ENCODE results near the gene DENND4A. TPM values are rescaled to one million over a fixed set of nuclear protein-coding genes. Genes with fewer than 3 reads are reported as not detected.

Gene DENND4A
- total and polyA plus RNA-seq, 4 donors, result 3.3 to 41.3 (median 18.1) TPM

DNA sequence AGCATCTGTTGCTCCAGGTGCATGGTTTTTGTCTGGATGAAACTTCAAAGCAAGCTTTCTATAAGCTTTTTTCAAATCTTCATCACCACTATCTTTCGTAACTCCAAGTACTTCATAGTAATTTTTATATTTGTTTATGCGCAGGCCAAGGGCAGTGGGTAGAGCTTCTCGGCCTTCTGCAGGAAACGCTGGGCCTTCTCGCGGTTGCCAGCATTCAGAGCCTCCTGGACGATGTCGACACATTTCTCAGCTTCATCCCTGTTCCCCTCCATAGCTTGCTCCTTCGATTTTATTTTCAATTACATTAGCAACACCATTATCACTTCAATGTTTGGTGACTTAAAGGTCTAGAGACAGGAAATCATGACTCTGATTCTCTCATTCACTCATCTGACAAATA is 20.2 kb downstream of the DENND4A start:
- Histone ChIP-seq H3K9me3 (ENCODE audit: control insufficient read depth, low read length) (no peaks in the 10 kb centered on the region), H3K36me3 (ENCODE audit: control insufficient read depth in 1 of 2, insufficient read depth in 2 of 2, low read length in 1 of 2) (no peaks in the 10 kb centered on the region), H3K27ac (ENCODE audit: low read depth in 1 of 2, low read length in 2 of 2) (no peak overlapping the region), H3K4me1 (ENCODE audit: control insufficient read depth in 1 of 2, insufficient read depth in 2 of 2, low read length in 2 of 2) (peaks cover 0 to 3% of the 10 kb centered on the region in 2 donors), H3K4me3 (ENCODE audit: low read length in 2 of 2) (no peak overlapping the region), H3K27me3 (ENCODE audit: control insufficient read depth in 1 of 2, insufficient read depth in 2 of 2, low read length in 1 of 2) (no peaks in the 10 kb centered on the region)
- intact Hi-C loops (cut with DNase I), result no loop called here
- WGBS, 2 donors, result 92 to 94% methylated on average over 9 of the region's 9 CpGs
- ATAC-seq (ENCODE audit: low FRiP score) (no peak), DNase-seq (no peak)

GRCh38 chr15:65769482-65769881 is 22.6 kb downstream of the DENND4A start:
- 93 to 96% methylated on average over 3 of the region's 3 CpGs for WGBS, 2 donors
- intact Hi-C loops (cut with DNase I), result no loop called here
- no peaks in the 10 kb centered on the region for H3K9me3 ChIP-seq (ENCODE audit: control insufficient read depth, low read length)
- DNase-seq (no peak), ATAC-seq (ENCODE audit: low FRiP score) (no peak)
- H3K27ac ChIP-seq (ENCODE audit: low read depth in 1 of 2, low read length in 2 of 2), result no peak overlapping the region
- no peaks in the 10 kb centered on the region for H3K27me3 ChIP-seq (ENCODE audit: control insufficient read depth in 1 of 2, insufficient read depth in 2 of 2, low read length in 1 of 2)
- H3K4me1 ChIP-seq (ENCODE audit: control insufficient read depth in 1 of 2, insufficient read depth in 2 of 2, low read length in 2 of 2), result peaks cover 0 to 3% of the 10 kb centered on the region in 2 donors
- H3K4me3 ChIP-seq (ENCODE audit: low read length in 2 of 2), result no peak overlapping the region
- no peaks in the 10 kb centered on the region for H3K36me3 ChIP-seq (ENCODE audit: control insufficient read depth in 1 of 2, insufficient read depth in 2 of 2, low read length in 1 of 2)

DNA sequence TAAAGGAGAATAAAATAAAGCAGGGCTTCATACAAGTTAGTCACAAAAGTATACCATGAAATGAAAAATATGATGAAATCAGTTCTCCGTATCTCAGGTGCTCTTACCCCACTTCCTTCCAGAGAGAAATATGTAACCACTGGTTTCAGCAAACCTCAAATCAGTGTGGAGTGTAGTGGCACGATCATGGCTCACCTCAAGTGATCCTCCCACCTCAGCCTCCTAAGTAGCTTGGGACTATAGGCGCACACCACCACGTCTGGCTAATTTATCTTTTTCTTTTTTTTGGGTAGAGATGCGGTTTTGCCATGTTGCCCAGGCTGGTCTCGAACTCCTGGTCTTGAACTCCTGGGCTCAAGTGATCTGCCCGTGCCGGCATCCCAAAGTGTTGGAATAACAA is 24.2 kb downstream of the DENND4A start:
- WGBS, 2 donors, result 95 to 97% methylated on average over 8 of the region's 8 CpGs
- Histone ChIP-seq H3K4me3 (ENCODE audit: low read length in 2 of 2) (no peak overlapping the region), H3K27ac (ENCODE audit: low read depth in 1 of 2, low read length in 2 of 2) (no peak overlapping the region), H3K27me3 (ENCODE audit: control insufficient read depth in 1 of 2, insufficient read depth in 2 of 2, low read length in 1 of 2) (no peaks in the 10 kb centered on the region), H3K36me3 (ENCODE audit: control insufficient read depth in 1 of 2, insufficient read depth in 2 of 2, low read length in 1 of 2) (no peaks in the 10 kb centered on the region), H3K4me1 (ENCODE audit: control insufficient read depth in 1 of 2, insufficient read depth in 2 of 2, low read length in 2 of 2) (peaks cover 0 to 3% of the 10 kb centered on the region in 2 donors), H3K9me3 (ENCODE audit: control insufficient read depth, low read length) (no peaks in the 10 kb centered on the region)
- DNase-seq, result no peak
- intact Hi-C loops (cut with DNase I), result no loop called here
- ATAC-seq (ENCODE audit: low FRiP score), result no peak

GRCh38 chr15:65767264-65767595 is 24.9 kb downstream of the DENND4A start:
- Histone ChIP-seq H3K9me3 (ENCODE audit: control insufficient read depth, low read length) (no peaks in the 10 kb centered on the region), H3K27ac (ENCODE audit: low read depth in 1 of 2, low read length in 2 of 2) (no peak overlapping the region), H3K4me1 (ENCODE audit: control insufficient read depth in 1 of 2, insufficient read depth in 2 of 2, low read length in 2 of 2) (peaks cover 0 to 3% of the 10 kb centered on the region in 2 donors), H3K27me3 (ENCODE audit: control insufficient read depth in 1 of 2, insufficient read depth in 2 of 2, low read length in 1 of 2) (no peaks in the 10 kb centered on the region), H3K4me3 (ENCODE audit: low read length in 2 of 2) (no peak overlapping the region), H3K36me3 (ENCODE audit: control insufficient read depth in 1 of 2, insufficient read depth in 2 of 2, low read length in 1 of 2) (no peaks in the 10 kb centered on the region)
- DNase-seq, result no peak
- intact Hi-C loops (cut with DNase I), result no loop called here
- ATAC-seq (ENCODE audit: low FRiP score), result no peak

GRCh38 chr15:65766422-65767263 is 25.4 kb downstream of the DENND4A start:
- H3K4me3 ChIP-seq (ENCODE audit: low read length in 2 of 2), result no peak overlapping the region
- H3K27me3 ChIP-seq (ENCODE audit: control insufficient read depth in 1 of 2, insufficient read depth in 2 of 2, low read length in 1 of 2), result no peaks in the 10 kb centered on the region
- H3K27ac ChIP-seq (ENCODE audit: low read depth in 1 of 2, low read length in 2 of 2), result no peak overlapping the region
- no peaks in the 10 kb centered on the region for H3K36me3 ChIP-seq (ENCODE audit: control insufficient read depth in 1 of 2, insufficient read depth in 2 of 2, low read length in 1 of 2)
- DNase-seq (no peak), ATAC-seq (ENCODE audit: low FRiP score) (no peak)
- WGBS, 2 donors, result 67 to 69% methylated on average over 3 of the region's 3 CpGs
- no peaks in the 10 kb centered on the region for H3K9me3 ChIP-seq (ENCODE audit: control insufficient read depth, low read length)
- peaks cover 0 to 3% of the 10 kb centered on the region in 2 donors for H3K4me1 ChIP-seq (ENCODE audit: control insufficient read depth in 1 of 2, insufficient read depth in 2 of 2, low read length in 2 of 2)
- intact Hi-C loops (cut with DNase I), result no loop called here

DNA sequence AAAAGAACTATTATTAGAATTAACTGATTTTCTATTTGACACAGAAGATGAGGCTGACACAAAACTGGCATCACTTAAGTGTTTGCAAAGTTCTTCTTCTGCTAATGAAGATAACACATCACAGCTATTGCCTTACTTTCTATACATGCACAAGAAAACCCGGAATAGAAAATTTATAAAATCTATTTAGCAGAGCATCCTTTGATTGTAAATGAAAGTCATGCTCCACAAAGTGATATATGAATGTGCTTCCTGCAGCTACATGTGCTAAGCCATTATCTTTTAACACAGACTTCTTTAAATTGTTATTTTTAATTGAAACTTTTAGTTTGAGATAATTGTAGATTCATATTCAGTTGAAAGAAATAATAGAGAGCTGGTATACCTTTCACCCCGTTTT is 27.0 kb downstream of the DENND4A start:
- H3K9me3 ChIP-seq (ENCODE audit: control insufficient read depth, low read length), result no peaks in the 10 kb centered on the region
- H3K27ac ChIP-seq (ENCODE audit: low read depth in 1 of 2, low read length in 2 of 2), result no peak overlapping the region
- no peak for DNase-seq
- H3K4me1 ChIP-seq (ENCODE audit: control insufficient read depth in 1 of 2, insufficient read depth in 2 of 2, low read length in 2 of 2), result peaks cover 0 to 3% of the 10 kb centered on the region in 2 donors
- no peaks in the 10 kb centered on the region for H3K36me3 ChIP-seq (ENCODE audit: control insufficient read depth in 1 of 2, insufficient read depth in 2 of 2, low read length in 1 of 2)
- no peak overlapping the region for H3K4me3 ChIP-seq (ENCODE audit: low read length in 2 of 2)
- intact Hi-C loops (cut with DNase I), result no loop called here
- 92 to 94% methylated on average over 2 of the region's 2 CpGs for WGBS, 2 donors
- no peak for ATAC-seq (ENCODE audit: low FRiP score)
- H3K27me3 ChIP-seq (ENCODE audit: control insufficient read depth in 1 of 2, insufficient read depth in 2 of 2, low read length in 1 of 2), result no peaks in the 10 kb centered on the region

GRCh38 chr15:65762914-65763787 is 28.9 kb downstream of the DENND4A start:
- peaks cover 0 to 3% of the 10 kb centered on the region in 2 donors for H3K4me1 ChIP-seq (ENCODE audit: control insufficient read depth in 1 of 2, insufficient read depth in 2 of 2, low read length in 2 of 2)
- H3K36me3 ChIP-seq (ENCODE audit: control insufficient read depth in 1 of 2, insufficient read depth in 2 of 2, low read length in 1 of 2), result peaks cover 0 to 1% of the 10 kb centered on the region in 2 donors
- DNase-seq (no peak), ATAC-seq (ENCODE audit: low FRiP score) (no peak)
- intact Hi-C loops (cut with DNase I), result no loop called here
- H3K9me3 ChIP-seq (ENCODE audit: control insufficient read depth, low read length), result no peaks in the 10 kb centered on the region
- H3K27ac ChIP-seq (ENCODE audit: low read depth in 1 of 2, low read length in 2 of 2), result no peak overlapping the region
- no peaks in the 10 kb centered on the region for H3K27me3 ChIP-seq (ENCODE audit: control insufficient read depth in 1 of 2, insufficient read depth in 2 of 2, low read length in 1 of 2)
- H3K4me3 ChIP-seq (ENCODE audit: low read length in 2 of 2), result no peak overlapping the region
- WGBS, 2 donors, result 74 to 77% methylated on average over 5 of the region's 5 CpGs

GRCh38 chr15:65762399-65762798 is 29.7 kb downstream of the DENND4A start:
- H3K27ac ChIP-seq (ENCODE audit: low read depth in 1 of 2, low read length in 2 of 2), result no peak overlapping the region
- peaks cover 0 to 1% of the 10 kb centered on the region in 2 donors for H3K36me3 ChIP-seq (ENCODE audit: control insufficient read depth in 1 of 2, insufficient read depth in 2 of 2, low read length in 1 of 2)
- no peaks in the 10 kb centered on the region for H3K9me3 ChIP-seq (ENCODE audit: control insufficient read depth, low read length)
- peaks cover 0 to 3% of the 10 kb centered on the region in 2 donors for H3K4me1 ChIP-seq (ENCODE audit: control insufficient read depth in 1 of 2, insufficient read depth in 2 of 2, low read length in 2 of 2)
- intact Hi-C loops (cut with DNase I), result no loop called here
- H3K27me3 ChIP-seq (ENCODE audit: control insufficient read depth in 1 of 2, insufficient read depth in 2 of 2, low read length in 1 of 2), result no peaks in the 10 kb centered on the region
- DNase-seq, result no peak
- ATAC-seq (ENCODE audit: low FRiP score), result no peak
- WGBS, 2 donors, result 93 to 96% methylated on average over 3 of the region's 3 CpGs
- H3K4me3 ChIP-seq (ENCODE audit: low read length in 2 of 2), result no peak overlapping the region
